ENCODE data around the gene CCSER2.
"Not testable (repeated sequence)": the region's sequence is repeated elsewhere in the genome, so short reads cannot be mapped to it uniquely, and the experiment has no call there.

CCSER2 gene

DNA sequence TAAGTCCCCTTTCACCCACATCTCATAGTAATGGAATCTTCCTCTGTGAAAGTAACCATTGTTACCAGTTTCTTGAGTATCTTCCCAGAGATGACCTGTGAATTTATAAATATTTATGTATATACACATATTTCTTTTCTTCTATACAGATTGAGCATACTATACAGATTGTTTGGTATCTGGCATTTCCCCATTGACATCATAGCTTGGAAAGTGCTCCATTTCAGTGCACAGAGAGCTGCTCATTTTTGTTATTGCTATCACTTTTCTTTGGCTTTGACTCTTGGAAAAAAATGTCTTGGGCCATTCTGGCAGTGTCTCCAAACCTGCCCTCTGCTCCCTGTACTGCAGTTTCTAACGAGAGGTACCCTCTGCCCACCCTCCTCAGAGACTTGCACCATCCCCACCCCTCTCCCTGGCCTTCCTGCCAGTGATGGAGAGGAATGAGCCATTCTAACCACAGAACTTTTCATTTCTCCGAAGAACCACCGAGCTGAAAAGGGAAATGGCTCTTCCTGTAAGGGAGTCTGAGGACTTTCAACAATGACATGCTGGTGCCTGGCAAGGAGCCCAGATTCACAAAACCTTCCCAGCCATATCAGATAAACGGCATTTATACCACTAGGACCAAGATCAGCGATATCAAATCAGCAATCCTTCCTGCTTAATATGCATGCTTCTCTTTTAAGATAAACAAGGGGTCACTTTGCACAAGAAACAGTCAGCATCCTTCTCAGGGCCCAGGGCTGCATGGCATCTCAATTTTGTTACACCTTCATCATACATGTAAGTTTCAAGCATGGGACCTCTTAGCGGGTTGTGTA, 19.7 kb upstream of the CCSER2 start:
- no peak for DNase-seq

DNA sequence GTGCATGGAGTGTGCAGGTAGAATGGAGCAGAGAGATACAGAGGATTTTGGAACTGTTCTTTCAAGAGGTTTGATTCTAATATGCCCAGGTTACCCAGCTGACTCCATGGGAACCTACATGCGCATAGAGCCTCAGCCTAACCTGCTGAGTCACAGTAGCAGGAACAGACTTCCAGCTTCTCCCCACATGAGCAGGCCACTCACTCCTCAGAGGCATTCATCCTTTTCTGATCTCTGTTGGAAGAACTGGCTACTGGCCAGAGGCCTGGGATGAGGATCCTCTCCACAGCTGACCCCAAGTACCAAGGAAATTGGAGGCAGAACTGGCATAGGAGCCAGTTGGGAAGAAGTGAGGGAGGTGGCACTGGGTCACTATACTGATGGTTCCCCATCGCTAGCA, 17.9 kb upstream of the CCSER2 start:
- no peak for DNase-seq

DNA sequence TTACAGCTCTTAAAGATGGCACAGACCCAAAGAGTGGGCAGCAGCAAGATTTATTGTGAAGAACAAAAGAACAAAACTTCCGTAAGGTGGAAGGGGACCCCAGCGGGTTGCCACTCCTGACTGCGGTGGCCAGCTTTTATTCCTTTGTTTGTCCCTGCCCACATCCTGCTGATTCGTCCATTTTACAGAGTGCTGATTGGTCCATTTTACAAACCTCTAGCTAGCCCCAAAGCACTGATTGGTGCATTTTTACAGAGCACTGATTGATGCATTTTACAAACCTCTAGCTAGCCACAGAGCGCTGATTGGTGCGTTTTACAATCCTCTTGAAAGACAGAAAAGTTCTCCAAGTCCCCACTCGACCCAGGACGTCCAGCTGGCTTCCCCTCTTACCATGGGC, 16.8 kb upstream of the CCSER2 start:
- no peak for DNase-seq

DNA sequence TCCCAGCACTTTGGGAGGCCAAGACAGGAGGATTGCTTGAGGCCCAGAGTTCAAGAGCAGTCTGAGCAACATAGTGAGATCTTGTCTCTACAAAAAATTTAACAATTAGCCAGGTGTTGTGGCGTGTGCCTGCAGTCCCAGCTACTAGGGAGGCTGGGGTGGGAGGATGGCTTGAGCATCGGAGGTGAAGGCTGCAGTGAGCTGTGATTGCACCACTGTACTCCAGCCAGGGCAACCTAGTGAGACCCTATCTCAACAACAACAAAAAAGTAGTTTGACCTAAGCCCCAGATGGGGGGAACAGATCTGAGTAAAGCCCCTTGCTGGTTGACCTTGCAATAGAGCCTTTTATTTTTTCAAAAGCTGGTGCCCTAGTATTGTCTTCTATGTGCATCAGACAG, 15.6 kb upstream of the CCSER2 start:
- DNase-seq, result no peak

GRCh38 chr10:84314275-84314674, 14.1 kb upstream of the CCSER2 start:
- no peak for DNase-seq

GRCh38 chr10:84317174-84317573, 11.2 kb upstream of the CCSER2 start:
- no peak for DNase-seq

- no peak for DNase-seq
Observed at GRCh38 chr10:84321902-84322301, 6.5 kb upstream of the CCSER2 start.

DNA sequence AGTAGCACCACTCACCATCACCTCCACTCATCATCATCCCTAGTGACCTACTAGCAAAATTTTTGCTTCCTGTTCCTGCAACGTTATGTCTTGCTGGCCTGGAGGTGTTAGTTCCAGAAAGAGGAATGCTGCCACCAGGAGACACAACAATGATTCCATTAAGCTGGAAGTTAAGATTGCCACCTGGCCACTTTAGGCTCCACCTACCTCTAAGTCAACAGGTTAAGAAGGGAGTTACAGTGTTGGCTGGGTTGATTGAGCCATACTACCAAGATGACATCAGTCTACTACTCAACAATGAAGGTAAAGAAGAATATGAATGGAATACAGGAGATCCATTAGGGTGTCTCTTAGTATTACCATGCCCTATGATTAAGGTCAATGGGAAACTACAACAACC, 4.8 kb upstream of the CCSER2 start:
- DNase-seq, result not testable (repeated sequence)

DNA sequence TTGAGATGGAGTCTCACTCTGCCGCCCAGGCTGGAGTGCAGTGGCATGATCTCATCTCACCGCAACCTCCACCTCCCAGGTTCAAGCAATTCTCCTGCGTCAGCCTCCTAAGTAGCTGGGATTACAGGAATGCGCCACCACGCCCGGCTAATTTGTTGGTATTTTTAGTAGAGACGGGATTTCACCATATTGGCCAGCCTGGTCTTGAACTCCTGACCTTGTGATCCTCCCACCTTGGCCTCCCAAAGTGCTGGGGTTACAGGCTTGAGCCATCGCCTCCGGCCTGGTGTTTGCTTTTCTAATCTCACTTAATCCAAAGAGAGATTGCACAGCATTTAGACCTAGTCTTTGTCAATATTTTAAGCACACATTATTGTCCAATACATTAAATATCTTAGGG, 1.4 kb upstream of the CCSER2 start:
- not testable (repeated sequence) for DNase-seq

- no peak for DNase-seq
Observed at GRCh38 chr10:84329196-84329611, 815 bp downstream of the CCSER2 start.

- no peak for DNase-seq
Observed at GRCh38 chr10:84329986-84330651, 1.7 kb downstream of the CCSER2 start.

DNA sequence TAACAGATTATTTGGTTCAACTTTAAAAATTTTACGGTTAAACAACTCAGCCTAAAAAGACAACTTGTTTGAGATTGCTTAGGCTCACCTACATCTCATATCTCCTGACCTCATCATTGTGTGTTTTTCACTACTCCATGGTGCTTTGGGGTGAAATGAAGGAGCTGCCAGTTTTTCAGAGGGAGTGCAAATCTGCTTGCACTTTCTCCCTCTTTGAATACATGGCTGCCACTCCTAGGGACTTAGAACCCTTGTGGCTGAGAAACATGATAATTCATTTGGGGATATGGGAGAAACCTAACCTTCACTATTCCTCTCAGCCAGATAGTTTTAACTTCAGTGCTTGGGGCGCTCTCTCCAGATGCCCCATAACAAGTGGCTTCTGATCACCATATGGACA, 2.7 kb downstream of the CCSER2 start:
- no peak for DNase-seq

GRCh38 chr10:84333864-84334451, 5.6 kb downstream of the CCSER2 start:
- DNase-seq, result no peak

- no peak for DNase-seq
Observed at GRCh38 chr10:84334811-84335210, 6.4 kb downstream of the CCSER2 start.

DNA sequence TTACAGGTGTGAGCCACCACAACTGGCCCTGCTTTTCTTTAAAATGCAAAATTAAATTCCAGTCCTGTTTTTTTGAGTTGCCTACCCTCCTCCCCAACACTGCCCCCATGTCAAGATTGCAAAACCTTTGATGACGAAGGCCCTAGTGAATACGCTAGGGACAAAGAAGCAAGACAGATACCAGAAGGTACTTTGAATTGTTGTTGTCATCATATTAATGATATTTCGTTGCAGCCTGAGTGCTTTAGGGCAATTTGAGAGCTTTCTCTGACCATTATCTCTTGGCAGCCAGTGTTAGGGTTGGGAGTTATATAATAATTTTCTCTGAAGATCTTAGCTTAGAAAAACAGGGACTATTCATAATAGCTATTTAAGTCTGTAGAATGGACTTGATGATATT, 7.1 kb downstream of the CCSER2 start:
- DNase-seq, result no peak

- DNase-seq, result no peak
Observed at GRCh38 chr10:84336406-84337090, 8.2 kb downstream of the CCSER2 start.

DNA sequence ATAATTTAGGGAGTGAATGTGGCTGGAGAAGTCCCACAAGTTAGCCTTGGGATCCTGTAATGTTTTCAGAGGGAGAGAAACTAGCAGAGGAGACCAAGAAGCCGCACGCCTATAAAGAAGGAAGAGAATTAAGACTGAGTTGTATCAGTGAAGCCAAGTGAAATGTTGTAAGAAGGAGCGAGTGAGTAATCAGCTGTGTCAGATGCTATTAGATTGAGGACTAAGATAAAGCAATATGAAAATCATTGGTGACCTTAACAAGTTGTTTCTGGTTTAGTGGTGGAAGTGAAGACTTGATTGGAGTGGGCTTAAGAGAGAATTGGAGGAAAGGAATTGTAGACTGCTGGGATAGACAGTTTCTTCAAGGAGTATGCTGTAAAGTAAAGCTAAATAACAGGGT, 8.8 kb downstream of the CCSER2 start:
- DNase-seq, result no peak

DNA sequence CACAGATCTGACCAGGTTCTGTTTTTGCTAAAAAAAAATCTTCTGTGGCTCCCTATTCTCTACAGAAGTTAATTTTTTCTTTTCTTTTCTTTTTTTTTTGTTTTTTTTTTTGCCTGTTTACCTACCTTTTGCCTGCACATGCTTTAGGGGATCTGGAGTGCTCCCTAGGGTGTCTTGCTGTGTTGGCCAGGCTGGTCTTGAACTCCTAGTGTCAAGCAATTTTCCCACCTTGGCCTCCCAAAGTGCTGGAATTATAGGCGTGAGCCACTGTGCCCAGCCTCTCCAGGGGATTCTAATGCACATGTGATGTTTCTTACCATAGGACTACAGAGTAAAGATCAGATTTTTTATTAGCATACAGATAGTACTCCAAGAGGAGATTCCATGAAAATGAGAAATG, 10.6 kb downstream of the CCSER2 start:
- no peak for DNase-seq

GRCh38 chr10:84340187-84340586, 11.8 kb downstream of the CCSER2 start:
- no peak for DNase-seq

- no peak for DNase-seq
Observed at GRCh38 chr10:84340632-84341537, 12.5 kb downstream of the CCSER2 start.

DNA sequence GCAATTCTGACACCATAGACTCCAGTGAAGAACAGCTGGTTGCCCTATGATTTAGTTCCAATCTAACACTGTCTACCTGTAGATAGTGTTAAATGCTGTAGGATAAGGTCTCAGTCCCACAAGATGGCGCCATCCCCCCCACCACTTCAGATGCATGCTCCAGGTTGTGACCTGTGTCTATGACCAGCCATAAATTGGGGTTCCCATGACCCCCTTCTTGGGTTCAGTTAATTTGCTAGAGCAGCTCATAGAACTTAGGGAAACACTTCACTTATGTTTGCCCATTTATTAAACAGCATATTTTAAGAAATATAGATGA, 13.1 kb downstream of the CCSER2 start:
- no peak for DNase-seq

GRCh38 chr10:84341983-84342382, 13.6 kb downstream of the CCSER2 start:
- DNase-seq, result no peak

Data from right kidney (tissue), 1 donor.